CD4-positive, alpha-beta memory T cell (primary cell): ENCODE measurements around the gene FH. TPM values are rescaled to one million over a fixed set of nuclear protein-coding genes. Genes with fewer than 3 reads are reported as not detected.

Source experiments
- CTCF ChIA-PET: fragments of 350-600 bp; sonication (Branson Sonifier 250); formaldehyde crosslinking; loops from one replicate; lab custom pipeline; 2021; ENCODE audit warnings: inconsistent platforms; ENCODE audit not compliant: partially characterized antibody; lab: Charles Lee
- POLR2A ChIA-PET: fragments of 350-600 bp; sonication (Branson Sonifier 250); formaldehyde crosslinking; loops from one replicate; lab custom pipeline; 2021; ENCODE audit not compliant: partially characterized antibody; lab: Charles Lee
- DNase-seq, 5 donors: peaks; one replicate each; pipeline versions ENCODE4 v3.0.0 to v3.0.0-alpha.2; 2020 to 2022; ENCODE audit warnings: mixed read lengths in 1 of 5
- H3K27ac ChIP-seq: one replicate; pipeline ENCODE4 v1.7.0; 2013; ENCODE audit warnings: low read depth, low read length
- H3K27me3 ChIP-seq: 2 replicates; pipeline ENCODE4 v1.7.0; 2013; ENCODE audit warnings: mild to moderate bottlenecking, low read length, moderate library complexity; ENCODE audit not compliant: insufficient read depth
- H3K36me3 ChIP-seq: 2 replicates; pipeline ENCODE4 v1.7.0; 2013; ENCODE audit warnings: mild to moderate bottlenecking, low read length, moderate library complexity; ENCODE audit not compliant: insufficient read depth
- H3K4me1 ChIP-seq: 2 replicates; pipeline ENCODE4 v1.7.0; 2013; ENCODE audit warnings: mild to moderate bottlenecking, low read length, moderate library complexity; ENCODE audit not compliant: insufficient read depth
- H3K4me3 ChIP-seq, 2 donors: one replicate each; pipeline ENCODE4 v1.7.0; 2013; ENCODE audit warnings: low read length in 2 of 2, mild to moderate bottlenecking in 1 of 2
- H3K9me3 ChIP-seq, 2 donors: one replicate each; pipeline ENCODE4 v1.7.0; 2013; ENCODE audit warnings: low read length in 2 of 2, control low read depth in 1 of 2; ENCODE audit not compliant: control insufficient read depth in 1 of 2
- H3K27ac Mint-ChIP-seq, 7 donors: one replicate each; pipeline ENCODE4 v1.8.0; 2020 to 2021; ENCODE audit warnings: mixed read lengths in 7 of 7, mild to moderate bottlenecking in 6 of 7, inconsistent platforms in 3 of 7, moderate library complexity in 3 of 7
- H3K27me3 Mint-ChIP-seq, 2 donors: one replicate each; pipeline ENCODE4 v1.8.0; 2020 to 2021; ENCODE audit warnings: mixed read lengths in 2 of 2
- H3K36me3 Mint-ChIP-seq, 2 donors: one replicate each; pipeline ENCODE4 v1.8.0; 2020 to 2021; ENCODE audit warnings: mixed read lengths in 2 of 2, inconsistent platforms in 1 of 2, mild to moderate bottlenecking in 1 of 2
- H3K4me1 Mint-ChIP-seq, 4 donors: one replicate each; pipeline ENCODE4 v1.8.0; 2020 to 2021; ENCODE audit warnings: mixed read lengths in 4 of 4, mild to moderate bottlenecking in 1 of 4
- H3K4me3 Mint-ChIP-seq, 8 donors: one replicate each; pipeline ENCODE4 v1.8.0; 2020 to 2021; ENCODE audit warnings: mixed read lengths in 8 of 8, mild to moderate bottlenecking in 7 of 8, moderate library complexity in 6 of 8, inconsistent platforms in 3 of 8
- H3K9me3 Mint-ChIP-seq, 8 donors: one replicate each; pipeline ENCODE4 v1.8.0; 2020 to 2021; ENCODE audit warnings: mixed read lengths in 8 of 8, mild to moderate bottlenecking in 5 of 8, inconsistent platforms in 3 of 8, moderate library complexity in 1 of 8
- intact Hi-C: fragments of 100-400 bp; cut with micrococcal nuclease; formaldehyde crosslinking; loops from one replicate; pipeline ENCODE4 v1.15.1; 2023
- polyA plus RNA-seq, 2 donors: library from polyadenylated mRNA; unstranded; fragments of 300-500 nt; fragmentation: Illumina TruSeq; gene quantifications; one replicate each; pipeline ENCODE4 v1.2.3, GENCODE V29; 2021
- total RNA-seq, 2 experiments: library from RNA; stranded (reverse); gene quantifications; one replicate each; pipeline ENCODE4 v1.2.3, GENCODE V29; 2021

Gene FH
- total and polyA plus RNA-seq, 4 experiments from 2014 or later: 21.0 to 36.2 (median 28.5) TPM

GRCh38 chr1:241479294-241479693, 40.3 kb downstream of the FH start:
- Histone ChIP-seq H3K4me3 (no peak overlapping the region), H3K27ac (no peak overlapping the region), H3K9me3 (no peaks in the 10 kb centered on the region), H3K4me1 (no peaks in the 10 kb centered on the region), H3K36me3 (no peaks in the 10 kb centered on the region), H3K27me3 (no peaks in the 10 kb centered on the region)
- H3K9me3 Mint-ChIP-seq: no peaks in the 10 kb centered on the region
- no peak overlapping the region for H3K4me3 Mint-ChIP-seq
- no peaks in the 10 kb centered on the region for H3K4me1 Mint-ChIP-seq
- CTCF ChIA-PET: no interaction called here
- no peak for DNase-seq
- H3K27ac Mint-ChIP-seq: no peak overlapping the region
- H3K36me3 Mint-ChIP-seq: no peaks in the 10 kb centered on the region
- peaks cover 5 to 10% of the 10 kb centered on the region in 2 donors for H3K27me3 Mint-ChIP-seq
- POLR2A ChIA-PET: no interaction called here
- intact Hi-C loops: no loop called here

DNA sequence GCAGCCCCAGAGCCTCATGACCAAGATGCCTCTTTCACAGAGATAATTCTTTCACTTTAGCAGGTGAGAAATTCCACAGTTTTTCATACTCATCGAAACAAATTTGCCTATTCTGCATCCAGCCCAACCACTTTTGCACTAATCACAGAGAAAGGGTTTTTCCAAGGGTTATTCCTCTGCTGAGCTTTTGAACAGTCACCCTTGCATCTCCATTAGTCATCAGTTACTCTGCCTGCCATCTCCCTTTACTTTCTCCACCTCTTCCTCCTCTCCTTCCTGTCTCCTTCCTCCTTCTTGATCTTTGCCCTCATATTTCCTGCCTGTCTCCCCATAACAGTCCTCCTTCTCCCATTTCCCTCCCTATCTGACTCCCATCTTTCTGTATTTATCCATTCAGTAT, 43.9 kb downstream of the FH start:
- Mint-ChIP-seq H3K27me3 (peaks cover 6 to 8% of the 10 kb centered on the region in 2 donors), H3K9me3 (no peaks in the 10 kb centered on the region), H3K27ac (no peak overlapping the region), H3K4me3 (no peak overlapping the region), H3K4me1 (no peaks in the 10 kb centered on the region), H3K36me3 (no peaks in the 10 kb centered on the region)
- Histone ChIP-seq H3K27me3 (no peaks in the 10 kb centered on the region), H3K36me3 (no peaks in the 10 kb centered on the region), H3K4me3 (no peak overlapping the region), H3K9me3 (no peaks in the 10 kb centered on the region), H3K4me1 (no peaks in the 10 kb centered on the region), H3K27ac (no peak overlapping the region)
- intact Hi-C loops: no loop called here
- ChIA-PET CTCF (no interaction called here), POLR2A (no interaction called here)
- no peak for DNase-seq

DNA sequence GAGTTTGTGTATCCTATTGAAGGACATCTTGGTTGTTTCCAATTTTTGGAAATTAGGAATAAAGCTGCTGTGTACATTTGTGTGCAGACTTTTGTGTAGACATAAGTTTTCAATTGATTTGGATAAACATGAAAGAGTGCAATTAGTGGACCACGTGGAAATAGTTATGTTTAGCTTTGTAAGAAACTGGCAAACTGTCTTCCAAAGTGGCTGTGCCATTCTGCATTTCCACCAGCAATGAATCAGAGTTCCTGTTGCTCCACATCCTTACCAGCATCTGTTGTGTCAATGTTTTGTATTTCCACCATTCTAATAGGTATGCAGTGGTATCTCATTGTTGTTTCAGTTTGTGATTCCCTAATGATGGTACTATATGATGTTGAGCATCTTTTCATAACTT, 46.5 kb downstream of the FH start:
- ChIA-PET POLR2A (no interaction called here), CTCF (interaction anchor here (1.1 kb wide), 1 partner anchor 11 kb away, joined by 3 read pairs; no protein-coding TSS in a partner anchor)
- no peak overlapping the region for H3K4me3 Mint-ChIP-seq
- DNase-seq: no peak
- H3K9me3 Mint-ChIP-seq: no peaks in the 10 kb centered on the region
- no peak overlapping the region for H3K27ac ChIP-seq
- no peak overlapping the region for H3K4me3 ChIP-seq
- no peaks in the 10 kb centered on the region for H3K4me1 ChIP-seq
- no peak overlapping the region for H3K27ac Mint-ChIP-seq
- no peaks in the 10 kb centered on the region for H3K27me3 ChIP-seq
- H3K4me1 Mint-ChIP-seq: no peaks in the 10 kb centered on the region
- H3K36me3 Mint-ChIP-seq: no peaks in the 10 kb centered on the region
- H3K27me3 Mint-ChIP-seq: peaks cover 7 to 11% of the 10 kb centered on the region in 2 donors
- H3K9me3 ChIP-seq: no peaks in the 10 kb centered on the region
- intact Hi-C loops: no loop called here
- H3K36me3 ChIP-seq: no peaks in the 10 kb centered on the region

DNA sequence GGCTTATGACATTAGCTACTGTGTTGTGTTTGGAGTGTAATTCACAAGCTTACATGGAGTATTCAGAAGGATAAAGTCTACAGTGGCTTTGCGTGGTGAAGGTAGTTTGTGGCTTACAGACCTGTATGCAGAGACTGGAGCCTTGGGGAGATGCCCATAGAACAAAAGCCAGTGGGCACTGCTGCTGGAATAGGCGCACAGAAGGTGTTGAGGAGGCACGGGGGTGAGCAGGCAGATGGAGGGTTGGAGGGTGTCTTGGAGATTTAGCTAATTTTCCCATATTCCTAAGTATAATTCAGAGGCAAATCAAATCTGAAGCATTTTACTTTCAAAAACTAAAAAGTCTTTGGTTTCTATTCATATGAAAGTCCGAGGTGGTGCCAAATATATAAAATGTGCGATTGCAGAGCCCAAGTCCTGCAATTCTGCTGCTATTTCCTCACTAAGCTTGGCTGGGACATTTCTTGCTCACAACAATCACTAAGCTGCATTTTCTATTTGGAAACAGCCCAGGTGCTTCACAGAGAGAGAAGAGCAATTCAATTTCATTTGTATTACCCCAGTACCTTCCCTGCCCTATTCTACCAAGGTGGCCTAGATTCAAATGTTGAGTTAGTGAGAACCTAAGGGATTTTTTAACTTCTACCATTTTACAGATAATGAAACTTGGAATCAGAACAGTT, 48.5 kb downstream of the FH start:
- intact Hi-C loops: no loop called here
- H3K36me3 ChIP-seq: no peaks in the 10 kb centered on the region
- Mint-ChIP-seq H3K27me3 (peaks cover 11 to 15% of the 10 kb centered on the region in 2 donors), H3K27ac (no peak overlapping the region), H3K4me3 (no peak overlapping the region), H3K4me1 (no peaks in the 10 kb centered on the region), H3K9me3 (peaks cover 0 to 6% (median 0%) of the 10 kb centered on the region in 8 donors), H3K36me3 (no peaks in the 10 kb centered on the region)
- H3K9me3 ChIP-seq: no peaks in the 10 kb centered on the region
- H3K27me3 ChIP-seq: no peaks in the 10 kb centered on the region
- ChIA-PET POLR2A (no interaction called here), CTCF (no interaction called here)
- no peaks in the 10 kb centered on the region for H3K4me1 ChIP-seq
- DNase-seq: no peak
- H3K27ac ChIP-seq: no peak overlapping the region
- H3K4me3 ChIP-seq: no peak overlapping the region

GRCh38 chr1:241470361-241470760, 49.2 kb downstream of the FH start:
- no peak overlapping the region for H3K27ac Mint-ChIP-seq
- Histone ChIP-seq H3K9me3 (no peaks in the 10 kb centered on the region), H3K4me1 (no peaks in the 10 kb centered on the region), H3K27me3 (no peaks in the 10 kb centered on the region), H3K36me3 (no peaks in the 10 kb centered on the region), H3K27ac (no peak overlapping the region), H3K4me3 (no peak overlapping the region)
- no peak for DNase-seq
- intact Hi-C loops: no loop called here
- no peaks in the 10 kb centered on the region for H3K4me1 Mint-ChIP-seq
- ChIA-PET POLR2A (no interaction called here), CTCF (no interaction called here)
- H3K9me3 Mint-ChIP-seq: peaks cover 0 to 6% (median 0%) of the 10 kb centered on the region in 8 donors
- peaks cover 11 to 15% of the 10 kb centered on the region in 2 donors for H3K27me3 Mint-ChIP-seq
- no peak overlapping the region for H3K4me3 Mint-ChIP-seq
- H3K36me3 Mint-ChIP-seq: no peaks in the 10 kb centered on the region

DNA sequence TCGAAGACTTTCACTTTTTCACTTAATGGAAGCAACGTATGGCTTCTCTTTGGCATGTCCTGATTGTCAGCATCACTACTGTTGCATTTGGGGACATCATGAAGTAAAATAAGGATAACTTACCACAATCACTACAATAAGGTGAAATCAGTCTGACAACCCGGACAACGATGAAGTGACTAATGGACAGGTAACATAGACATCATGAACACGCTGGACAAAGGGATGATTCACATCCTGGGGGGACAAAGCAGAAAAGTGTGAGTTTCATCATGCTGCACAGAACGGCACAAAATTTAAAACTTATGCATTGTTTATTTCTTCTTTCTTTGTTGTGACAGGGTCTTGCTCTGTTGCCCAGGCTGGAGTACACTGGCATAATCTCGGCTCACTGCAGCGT, 53.9 kb downstream of the FH start:
- DNase-seq: no peak
- Mint-ChIP-seq H3K9me3 (peaks cover 0 to 6% (median 0%) of the 10 kb centered on the region in 8 donors), H3K36me3 (no peaks in the 10 kb centered on the region), H3K27me3 (peaks cover 9% of the 10 kb centered on the region in 2 donors), H3K4me3 (no peak overlapping the region), H3K27ac (no peak overlapping the region), H3K4me1 (no peaks in the 10 kb centered on the region)
- no peaks in the 10 kb centered on the region for H3K36me3 ChIP-seq
- no peaks in the 10 kb centered on the region for H3K9me3 ChIP-seq
- H3K27me3 ChIP-seq: no peaks in the 10 kb centered on the region
- no peak overlapping the region for H3K27ac ChIP-seq
- POLR2A ChIA-PET: no interaction called here
- no peak overlapping the region for H3K4me3 ChIP-seq
- CTCF ChIA-PET: interaction anchor here (0.7 kb wide), 1 partner anchor 1021 kb away, joined by 3 read pairs; no protein-coding TSS in a partner anchor
- H3K4me1 ChIP-seq: no peaks in the 10 kb centered on the region
- intact Hi-C loops: no loop called here

- Histone ChIP-seq H3K27me3 (no peaks in the 10 kb centered on the region), H3K4me3 (no peak overlapping the region), H3K9me3 (no peaks in the 10 kb centered on the region), H3K4me1 (no peaks in the 10 kb centered on the region), H3K36me3 (no peaks in the 10 kb centered on the region), H3K27ac (no peak overlapping the region)
- no peak for DNase-seq
- ChIA-PET POLR2A (no interaction called here), CTCF (interaction anchor here (0.7 kb wide), 1 partner anchor 1021 kb away, joined by 3 read pairs; no protein-coding TSS in a partner anchor)
- Mint-ChIP-seq H3K27ac (no peak overlapping the region), H3K36me3 (no peaks in the 10 kb centered on the region), H3K27me3 (peaks cover 7 to 8% of the 10 kb centered on the region in 2 donors), H3K4me1 (no peaks in the 10 kb centered on the region), H3K9me3 (peaks cover 0 to 6% (median 0%) of the 10 kb centered on the region in 8 donors), H3K4me3 (no peak overlapping the region)
- intact Hi-C loops: no loop called here
These were observed 54.6 kb downstream of the FH start for GRCh38 chr1:241464985-241465384.
